GM18873 (cell line): ENCODE results near the gene MRM3.
"Not testable (repeated sequence)": the region's sequence is repeated elsewhere in the genome, so short reads cannot be mapped to it uniquely, and the experiment has no call there.

ENCODE experiments used
- ATAC-seq: cut with Tn5 transposase; IDR thresholded peaks from one replicate; pipeline ENCODE4 v1.9.1; 2021; ENCODE audit warnings: mild to moderate bottlenecking, moderate library complexity, moderate number of reproducible peaks; ENCODE audit not compliant: unreplicated experiment, low FRiP score

The MRM3 gene

DNA sequence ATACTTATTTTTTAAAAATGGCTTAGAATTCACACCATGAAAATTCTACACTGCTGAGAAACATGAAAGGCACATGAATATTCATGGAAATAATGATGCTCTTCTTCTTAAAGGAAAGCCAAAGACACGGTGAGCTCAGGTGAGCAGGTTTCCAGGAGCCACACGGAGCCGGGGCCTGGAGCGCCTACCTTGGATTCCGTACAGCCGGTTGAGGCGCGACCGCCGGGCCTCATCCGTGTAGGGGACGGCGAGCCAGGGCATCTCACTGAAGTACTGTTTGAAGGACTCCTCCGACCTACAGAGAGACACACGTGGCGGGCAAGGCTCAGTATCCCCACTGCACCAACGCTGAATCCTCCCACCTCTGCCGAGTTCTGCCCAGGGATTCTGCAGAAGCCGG, 37.1 kb downstream of the MRM3 start:
- no peak for ATAC-seq

DNA sequence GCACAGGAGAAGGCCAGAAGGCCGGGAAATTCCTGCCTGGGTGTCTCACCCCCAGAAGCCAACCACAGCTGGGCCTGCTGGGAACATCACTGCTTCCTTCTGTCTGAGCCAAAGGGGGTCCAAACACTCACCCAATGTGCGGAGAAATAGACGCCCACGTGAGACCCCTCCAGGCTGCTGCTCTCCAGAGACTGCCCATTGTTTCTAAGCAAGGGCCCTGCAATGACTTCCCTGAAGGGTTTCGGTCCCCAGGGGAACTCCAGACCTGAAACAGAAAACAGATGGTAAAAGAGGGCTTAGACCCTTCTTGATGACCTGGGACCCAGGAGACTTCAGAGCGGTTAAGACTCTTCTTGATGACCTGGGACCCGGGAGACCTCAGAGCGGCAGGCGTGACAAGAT, 41.3 kb downstream of the MRM3 start:
- no peak for ATAC-seq

DNA sequence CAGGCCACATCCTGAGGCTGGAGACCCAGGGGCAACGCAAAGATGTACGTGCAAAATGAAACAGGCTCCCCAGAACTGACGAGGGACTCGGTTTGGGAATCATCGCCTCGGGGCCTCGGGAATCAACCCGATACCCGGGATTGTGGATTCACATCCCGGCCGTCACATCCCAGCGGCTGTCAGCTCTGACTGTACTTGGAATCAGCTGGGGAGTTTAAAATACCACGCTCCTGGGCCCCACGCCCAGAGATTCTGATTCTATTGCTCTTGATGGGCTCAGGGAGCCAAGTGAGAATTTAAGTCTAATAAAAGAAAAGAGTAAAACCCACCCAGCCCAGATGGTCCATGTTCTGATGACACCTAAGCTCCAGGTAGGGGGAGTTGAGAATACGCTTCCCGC, 42.2 kb downstream of the MRM3 start:
- no peak for ATAC-seq

DNA sequence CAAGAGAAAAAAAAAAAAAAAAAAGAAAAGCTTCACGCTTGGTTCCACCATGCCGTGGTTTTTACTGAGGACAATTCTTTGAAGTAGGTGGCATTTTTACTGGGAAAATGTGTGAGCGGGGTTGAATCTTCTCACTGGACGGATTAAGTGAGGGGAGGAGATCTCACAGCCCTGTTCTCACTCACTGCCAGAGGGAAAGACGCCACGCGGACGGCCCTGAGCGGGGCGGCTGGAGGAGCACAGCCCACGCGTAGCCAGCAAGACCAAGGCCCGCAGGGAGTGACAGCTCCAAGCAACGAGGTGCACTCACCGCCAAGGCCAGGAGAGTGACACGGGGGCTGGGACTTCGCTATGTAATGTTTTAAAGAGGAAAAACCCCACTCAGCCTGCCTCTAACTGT, 43.1 kb downstream of the MRM3 start:
- ATAC-seq = no peak

DNA sequence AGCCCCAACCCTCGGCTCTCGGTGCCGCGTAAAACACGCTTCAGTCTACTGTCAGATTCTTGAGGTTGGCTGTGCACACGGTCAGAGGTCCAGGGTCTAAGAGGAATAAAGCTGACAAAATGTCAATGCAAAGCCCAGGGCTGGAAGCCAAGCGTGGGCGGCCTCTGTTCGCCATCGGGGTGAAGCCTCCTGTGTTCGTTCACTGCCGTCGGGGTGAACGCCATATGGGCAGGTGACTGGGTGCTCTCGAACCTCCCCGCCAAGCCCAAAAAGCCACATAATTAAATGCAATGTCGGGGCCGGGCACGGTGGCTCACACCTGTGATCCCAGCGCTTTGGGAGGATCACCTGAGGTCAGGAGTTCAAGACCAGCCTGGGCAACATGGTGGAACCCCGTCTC, 44.6 kb downstream of the MRM3 start:
- no peak for ATAC-seq

DNA sequence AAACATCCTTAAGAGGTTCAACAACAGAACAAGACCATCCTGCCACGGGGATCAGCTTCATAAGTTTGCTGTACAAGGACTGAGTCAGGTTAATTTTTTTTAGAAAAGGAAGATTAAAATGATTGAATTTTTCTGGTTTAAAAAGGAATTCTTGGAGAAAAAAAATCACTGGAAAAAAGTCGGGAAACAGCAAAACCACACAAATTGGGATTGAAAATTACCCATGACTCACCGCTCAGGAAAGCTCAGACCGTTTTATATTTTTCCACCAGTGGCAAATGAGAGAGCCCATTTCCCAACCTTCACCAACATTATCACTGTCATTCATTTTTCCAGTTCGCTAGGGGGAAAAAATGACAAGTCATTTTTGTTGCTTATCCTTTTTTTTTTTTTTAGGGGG, 46.6 kb downstream of the MRM3 start:
- ATAC-seq = no peak

DNA sequence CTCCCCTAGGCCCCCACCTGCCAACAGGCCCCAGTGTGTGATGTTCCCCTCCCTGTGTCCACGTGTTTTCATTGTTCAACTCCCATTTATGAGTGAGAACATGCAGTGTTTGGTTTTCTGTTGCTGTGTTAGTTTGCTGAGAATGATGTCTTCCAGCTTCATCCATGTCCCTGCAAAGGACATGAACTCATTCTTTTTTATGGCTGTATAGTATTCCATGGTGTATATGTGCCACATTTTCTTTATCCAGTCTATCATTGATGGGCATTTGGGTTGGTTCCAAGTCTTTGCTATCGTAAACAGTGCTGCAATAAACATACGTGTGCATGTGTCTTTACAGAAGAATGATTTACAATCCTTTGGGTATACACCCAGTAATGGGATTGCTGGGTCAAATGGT, 47.5 kb downstream of the MRM3 start:
- not testable (repeated sequence) for ATAC-seq

DNA sequence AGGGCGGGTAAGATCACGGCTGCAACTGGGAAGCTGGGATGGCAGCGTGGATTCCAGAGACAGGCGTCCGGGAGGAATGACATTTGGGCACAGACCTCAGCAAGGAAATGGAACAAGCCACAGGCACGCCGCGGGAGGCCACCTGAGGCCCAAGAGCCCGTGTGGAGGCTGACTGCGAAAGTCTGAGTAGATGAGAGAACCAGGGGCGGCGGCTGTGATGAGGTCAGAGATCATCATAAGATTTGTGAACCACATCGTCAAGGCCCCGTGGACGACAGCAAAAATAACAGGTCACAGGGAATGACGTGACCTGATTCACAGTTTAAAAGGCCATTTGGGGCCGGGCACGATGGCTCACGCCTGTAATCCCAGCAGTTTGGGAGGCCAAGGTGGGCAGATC, 48.2 kb downstream of the MRM3 start:
- no peak for ATAC-seq

DNA sequence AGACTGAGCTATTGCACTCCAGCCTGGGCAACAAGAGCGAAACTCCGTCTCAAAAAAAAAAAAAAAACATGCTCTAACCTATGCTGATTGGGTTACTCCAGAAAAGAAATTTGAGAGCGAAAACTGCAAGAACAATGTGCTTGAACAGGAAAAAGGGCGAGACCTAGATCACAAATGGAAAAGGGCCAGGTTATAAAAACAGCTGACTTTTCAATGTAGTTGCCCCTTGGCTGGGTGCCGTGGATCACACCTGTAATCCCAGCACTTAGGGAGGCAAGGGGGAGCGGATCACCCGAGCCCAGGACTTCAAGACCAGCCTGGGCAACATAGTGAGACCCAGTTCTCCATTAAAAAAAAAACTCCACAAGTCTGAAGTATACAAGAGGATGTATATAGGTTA, 48.8 kb downstream of the MRM3 start:
- no peak for ATAC-seq

DNA sequence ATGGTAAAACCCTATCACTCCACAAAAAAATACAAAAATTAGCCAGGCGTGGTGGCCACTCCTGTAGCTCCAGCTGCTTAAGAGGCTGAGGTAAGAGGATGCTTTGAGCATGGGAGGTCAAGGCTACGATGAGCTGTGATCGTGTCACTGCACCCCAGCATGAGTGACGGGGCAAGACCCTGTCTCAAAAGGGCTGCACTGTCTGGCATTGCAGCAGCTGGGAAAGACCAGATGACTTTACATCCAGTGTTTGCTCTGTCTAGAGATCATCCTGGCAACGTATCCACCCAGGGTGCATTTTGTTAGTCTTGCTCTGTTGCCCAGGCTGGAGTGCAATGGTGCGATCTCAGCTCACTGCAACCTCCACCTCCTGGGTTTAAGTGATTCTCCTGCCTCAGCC, 52.0 kb downstream of the MRM3 start:
- ATAC-seq = no peak

DNA sequence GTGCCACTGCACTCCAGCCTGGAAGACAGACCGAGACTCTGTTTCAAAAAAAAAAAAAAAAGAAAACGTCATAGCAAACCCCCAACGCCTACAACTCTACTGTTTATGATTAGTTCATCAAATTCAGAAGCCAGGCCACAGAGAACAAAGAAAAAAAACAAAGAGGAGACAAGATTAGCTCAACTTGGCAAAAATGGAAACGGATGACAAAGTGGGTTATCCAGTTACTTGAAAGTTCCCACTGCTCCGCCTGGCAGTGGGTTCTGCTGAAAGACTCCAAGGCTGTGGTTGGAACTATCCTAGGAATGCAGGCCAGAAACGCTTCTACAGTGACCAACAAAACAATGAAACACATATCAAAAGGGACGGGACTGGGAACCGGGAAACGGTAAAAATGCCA, 53.1 kb downstream of the MRM3 start:
- no peak for ATAC-seq

DNA sequence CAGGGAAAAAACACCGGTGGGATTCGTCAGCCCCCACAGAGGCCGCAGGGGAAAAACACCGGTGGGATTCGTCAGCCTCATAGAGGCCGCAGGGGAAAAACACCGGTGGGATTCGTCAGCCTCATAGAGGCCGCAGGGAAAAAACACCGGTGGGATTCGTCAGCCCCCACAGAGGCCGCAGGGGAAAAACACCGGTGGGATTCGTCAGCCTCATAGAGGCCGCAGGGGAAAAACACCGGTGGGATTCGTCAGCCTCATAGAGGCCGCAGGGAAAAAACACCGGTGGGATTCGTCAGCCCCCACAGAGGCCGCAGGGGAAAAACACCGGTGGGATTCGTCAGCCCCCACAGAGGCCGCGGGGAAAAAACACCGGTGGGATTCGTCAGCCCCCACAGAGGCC, 53.6 kb downstream of the MRM3 start:
- not testable (repeated sequence) for ATAC-seq

DNA sequence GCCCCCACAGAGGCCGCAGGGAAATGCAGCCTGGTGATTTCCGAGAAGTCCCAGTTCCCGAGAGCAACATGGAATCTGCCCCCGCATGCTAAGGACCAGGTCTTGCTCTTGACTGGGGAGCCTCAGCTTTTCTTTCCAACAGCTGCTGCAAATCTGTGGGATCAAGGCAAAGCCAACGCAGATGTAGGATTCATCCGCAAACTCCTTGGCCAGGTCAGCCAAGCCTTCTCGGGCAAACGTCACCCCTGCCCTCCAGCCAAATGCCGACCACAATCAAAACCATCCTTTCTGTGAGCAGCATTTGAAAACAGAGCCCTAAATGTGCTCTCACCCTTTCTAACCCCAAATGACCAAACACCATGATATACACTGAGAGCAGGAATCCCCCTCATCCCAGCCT, 54.0 kb downstream of the MRM3 start:
- no peak for ATAC-seq

DNA sequence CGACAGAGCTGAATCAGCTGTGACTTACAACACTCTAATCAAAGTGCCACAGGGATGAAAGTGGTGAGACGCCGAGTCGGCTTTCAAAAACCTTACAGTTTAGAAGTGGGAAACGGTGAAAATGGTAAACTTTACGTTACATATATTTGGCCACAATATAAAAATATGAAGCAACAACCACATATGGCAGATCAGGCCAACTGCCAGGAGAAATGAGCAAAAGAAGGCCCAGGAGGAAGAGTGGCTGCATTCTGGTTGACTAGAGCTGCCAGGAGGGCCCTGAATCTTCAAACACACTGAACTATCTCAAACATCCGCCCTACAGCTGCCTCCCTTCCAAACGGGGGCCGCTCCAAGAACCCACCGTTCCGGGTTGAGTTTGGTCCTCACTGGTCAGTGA, 56.3 kb downstream of the MRM3 start:
- ATAC-seq = no peak

DNA sequence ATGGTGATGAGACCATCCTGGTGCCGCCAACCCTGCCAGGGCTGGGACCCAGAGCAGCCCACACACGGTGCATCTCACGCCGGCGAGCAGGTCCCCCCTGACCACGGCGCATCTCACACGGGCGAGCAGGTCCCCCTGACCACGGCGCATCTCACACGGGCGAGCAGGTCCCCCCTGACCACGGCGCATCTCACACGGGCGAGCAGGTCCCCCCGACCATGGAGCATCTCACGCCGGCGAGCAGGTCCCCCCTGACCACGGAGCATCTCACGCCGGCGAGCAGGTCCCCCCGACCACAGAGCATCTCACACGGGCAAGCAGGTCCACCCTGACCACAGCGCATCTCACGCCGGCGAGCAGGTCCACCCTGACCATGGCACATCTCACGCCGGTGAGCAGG, 59.2 kb downstream of the MRM3 start:
- ATAC-seq = no peak
